Retinal pigment epithelial cell (primary cell): ENCODE data around the gene SOX5.
"Not testable (repeated sequence)": the region's sequence is repeated elsewhere in the genome, so short reads cannot be mapped to it uniquely, and the experiment has no call there.

Experiments used
- DNase-seq: peaks from one replicate; pipeline ENCODE4 v3.0.0-alpha.2; 2010; ENCODE audit warnings: low read depth
- H3K4me3 ChIP-seq: 2 replicates; pipeline ENCODE4 v1.5.1; 2011; ENCODE audit warnings: mild to moderate bottlenecking, low read length, control low read depth, moderate library complexity
- CTCF ChIP-seq: conservative IDR thresholded peaks from 2 replicates; pipeline ENCODE4 v1.5.1; 2011; ENCODE audit warnings: low read depth, low read length, control low read depth, inconsistent platforms

Gene SOX5

GRCh38 chr12:23504641-23505399 is 444.6 kb downstream of the SOX5 start:
- no peak for DNase-seq
- no peak overlapping the region for H3K4me3 ChIP-seq
- TF ChIP-seq CTCF: no peak

GRCh38 chr12:23504043-23504442 is 445.4 kb downstream of the SOX5 start:
- H3K4me3 ChIP-seq: no peak overlapping the region
- DNase-seq: no peak
- peak; percentile 3 for TF ChIP-seq CTCF

GRCh38 chr12:23503544-23503943 is 445.9 kb downstream of the SOX5 start:
- H3K4me3 ChIP-seq: no peak overlapping the region
- no peak for DNase-seq
- TF ChIP-seq CTCF: no peak

- no peak for DNase-seq
- H3K4me3 ChIP-seq: no peak overlapping the region
- TF ChIP-seq CTCF: no peak
Observed at GRCh38 chr12:23502259-23502658, 447.2 kb downstream of the SOX5 start.

- DNase-seq: no peak
- TF ChIP-seq CTCF: no peak
- no peak overlapping the region for H3K4me3 ChIP-seq
Observed at GRCh38 chr12:23495472-23495871, 454.0 kb downstream of the SOX5 start.

GRCh38 chr12:23493672-23494071 is 455.8 kb downstream of the SOX5 start:
- no peak overlapping the region for H3K4me3 ChIP-seq
- TF ChIP-seq CTCF: no peak
- DNase-seq: peak; percentile 7

GRCh38 chr12:23491029-23491428 is 458.4 kb downstream of the SOX5 start:
- DNase-seq, H3K4me3 ChIP-seq: not testable (repeated sequence)
